SW 1271 (cell line): ENCODE results near the gene CEP76.
"Not testable (repeated sequence)": the region's sequence is repeated elsewhere in the genome, so short reads cannot be mapped to it uniquely, and the experiment has no call there.

Experiments
- DNase-seq, 2 experiments: peaks; one replicate each; lab custom pipeline; 2025; lab: John Stamatoyannopoulos, UW

Gene CEP76

DNA sequence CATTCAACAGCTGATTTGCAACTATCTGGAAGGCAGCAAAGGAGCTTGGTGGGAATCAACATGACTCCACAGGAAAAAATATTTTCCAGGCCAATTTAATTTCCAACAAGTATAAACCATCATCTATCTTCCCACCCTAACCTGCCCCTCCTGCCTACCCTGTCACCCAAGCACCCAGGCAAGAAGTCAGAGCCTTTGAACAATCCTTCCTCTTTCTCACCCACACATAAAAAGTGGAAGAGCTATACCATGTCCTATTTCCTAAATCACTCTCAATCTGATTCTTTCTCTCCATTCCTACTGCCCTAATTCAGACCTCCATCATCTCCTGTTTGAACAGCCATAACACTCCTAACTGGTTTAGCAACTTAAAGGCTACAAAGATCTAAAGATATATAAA lies 57.3 kb downstream of the CEP76 start:
- DNase-seq: no peak

DNA sequence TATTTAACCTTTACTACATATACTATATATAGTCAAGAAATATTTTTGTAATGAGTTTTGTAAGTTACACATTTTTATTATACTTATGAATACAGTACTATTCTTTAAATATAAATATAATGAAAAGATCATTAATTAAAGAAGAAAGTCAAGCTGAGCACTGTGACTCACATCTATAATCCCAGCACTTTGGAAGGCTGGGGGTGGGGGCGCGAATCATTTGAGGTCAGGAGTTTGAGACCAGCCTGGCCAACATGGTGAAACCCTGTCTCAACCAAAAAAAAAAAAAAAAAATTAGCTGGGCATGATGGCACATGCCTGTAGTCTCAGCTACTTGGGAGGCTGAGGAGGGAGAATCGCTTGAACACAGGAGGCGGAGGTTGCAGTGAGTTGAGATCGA lies 58.8 kb downstream of the CEP76 start:
- DNase-seq: not testable (repeated sequence)

DNA sequence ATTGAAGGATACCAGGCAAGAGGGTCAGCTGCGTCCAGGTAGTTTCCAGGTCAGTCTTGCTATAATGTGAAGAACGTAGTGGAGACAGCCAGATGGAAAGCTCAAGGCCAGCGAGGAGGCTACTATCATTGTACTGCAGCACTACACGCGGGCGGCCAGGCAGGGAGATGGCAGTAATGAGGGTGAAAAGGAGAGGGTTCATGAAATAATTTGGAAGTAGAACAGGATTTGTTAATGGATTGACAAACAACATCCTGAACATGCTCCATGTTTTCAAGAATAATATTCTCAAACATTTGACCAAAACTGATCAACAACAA lies 61.7 kb downstream of the CEP76 start:
- DNase-seq: no peak

DNA sequence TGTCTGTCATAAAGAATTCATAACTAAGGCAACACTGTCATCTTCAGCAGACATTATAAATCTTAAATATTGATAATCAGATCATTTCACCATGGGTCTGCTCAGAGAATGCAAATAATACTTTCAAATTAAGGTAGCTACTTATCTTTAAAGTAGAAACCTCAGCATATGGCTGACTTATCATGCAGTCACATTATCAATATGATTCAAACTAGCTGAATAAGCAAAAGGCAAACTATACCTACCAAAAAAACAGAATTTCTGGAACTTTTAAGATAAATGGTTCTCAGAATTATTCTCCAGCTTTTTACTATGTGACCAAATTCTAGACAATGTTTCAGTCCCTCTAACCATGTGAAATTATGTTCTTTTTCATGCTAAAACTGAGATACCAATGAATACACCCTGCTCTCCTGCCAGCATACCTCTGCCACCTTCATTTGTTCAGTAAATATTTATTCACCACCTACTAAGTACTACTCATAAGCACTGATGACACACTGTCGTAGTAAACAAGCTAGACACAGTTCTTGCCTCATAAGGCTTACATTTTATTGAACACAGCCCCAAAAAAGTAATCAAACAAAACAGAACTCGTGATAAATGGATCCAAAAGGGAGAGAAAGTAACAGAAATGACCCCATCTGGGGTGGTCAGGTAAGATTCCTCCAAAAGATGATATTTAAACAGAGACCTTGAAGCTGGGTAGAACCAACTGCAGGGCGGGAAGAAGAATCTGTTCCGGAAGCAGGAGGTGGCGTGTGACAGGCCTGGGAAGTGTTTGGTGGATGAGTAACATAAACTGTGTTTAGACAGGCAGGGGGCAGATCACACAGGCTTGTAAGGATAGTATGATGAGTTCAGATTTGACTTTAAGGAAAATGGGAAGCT lies 62.3 kb downstream of the CEP76 start:
- peak; percentile 48 to 82 for DNase-seq

- DNase-seq: no peak
Observed at GRCh38 chr18:12638644-12639124, 63.8 kb downstream of the CEP76 start.

DNA sequence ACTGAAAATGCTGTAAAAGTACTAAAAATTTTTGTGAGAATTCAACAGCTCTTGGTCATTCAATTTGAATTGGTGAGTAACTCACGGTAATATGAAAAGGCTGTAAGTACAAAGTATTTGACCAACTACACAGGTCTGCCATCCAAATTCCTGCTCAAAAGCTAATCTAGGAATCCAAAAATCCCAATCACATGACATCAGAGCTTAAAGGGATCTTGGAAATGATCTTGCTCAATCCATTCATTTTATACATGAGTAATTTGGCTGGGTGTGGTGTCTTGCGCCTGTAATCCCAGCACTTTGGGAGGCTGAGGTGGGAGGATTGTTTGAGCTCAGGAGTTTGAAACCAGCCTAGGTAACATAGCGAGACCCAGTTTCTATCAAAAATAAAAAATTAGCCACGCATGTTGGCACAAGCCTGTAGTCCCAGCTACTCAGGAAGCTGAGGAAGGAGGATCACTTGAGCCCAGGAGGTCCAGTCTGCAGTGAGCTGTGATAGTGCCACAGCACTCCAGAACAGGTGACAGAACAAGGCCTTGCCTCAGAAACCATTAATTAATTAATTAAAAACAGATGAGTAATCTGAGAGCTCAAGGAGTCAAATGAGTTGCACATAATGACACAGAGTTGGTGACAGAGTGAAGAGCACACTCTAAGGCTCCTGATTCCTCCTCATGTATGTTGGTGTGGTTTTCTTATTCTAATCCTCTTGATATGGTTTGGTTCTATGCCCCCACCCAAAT lies 64.5 kb downstream of the CEP76 start:
- peak in 1 of 2 experiments; percentile 50 for DNase-seq

GRCh38 chr18:12637393-12637792 lies 65.1 kb downstream of the CEP76 start:
- no peak for DNase-seq

GRCh38 chr18:12631831-12632477 lies 70.6 kb downstream of the CEP76 start:
- DNase-seq: no peak

DNA sequence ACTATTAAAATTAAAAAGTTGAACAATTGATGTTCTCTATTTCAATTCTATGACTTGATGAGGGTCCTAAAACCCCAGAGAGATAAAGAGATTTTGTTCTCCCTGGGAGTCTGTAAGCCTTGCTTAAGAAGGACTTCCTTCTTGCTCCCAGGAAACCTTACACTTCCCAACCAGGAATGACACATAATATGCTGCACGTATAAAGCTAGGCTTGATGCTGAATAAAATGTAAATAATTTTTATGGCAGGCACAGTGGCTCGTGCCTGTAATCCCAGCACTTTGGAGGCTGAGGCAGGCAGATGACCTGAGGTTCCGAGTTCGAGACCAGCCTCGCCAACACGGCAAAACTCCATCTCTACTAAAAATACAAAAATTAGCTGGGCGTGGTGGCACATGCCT lies 72.4 kb downstream of the CEP76 start:
- DNase-seq: no peak

DNA sequence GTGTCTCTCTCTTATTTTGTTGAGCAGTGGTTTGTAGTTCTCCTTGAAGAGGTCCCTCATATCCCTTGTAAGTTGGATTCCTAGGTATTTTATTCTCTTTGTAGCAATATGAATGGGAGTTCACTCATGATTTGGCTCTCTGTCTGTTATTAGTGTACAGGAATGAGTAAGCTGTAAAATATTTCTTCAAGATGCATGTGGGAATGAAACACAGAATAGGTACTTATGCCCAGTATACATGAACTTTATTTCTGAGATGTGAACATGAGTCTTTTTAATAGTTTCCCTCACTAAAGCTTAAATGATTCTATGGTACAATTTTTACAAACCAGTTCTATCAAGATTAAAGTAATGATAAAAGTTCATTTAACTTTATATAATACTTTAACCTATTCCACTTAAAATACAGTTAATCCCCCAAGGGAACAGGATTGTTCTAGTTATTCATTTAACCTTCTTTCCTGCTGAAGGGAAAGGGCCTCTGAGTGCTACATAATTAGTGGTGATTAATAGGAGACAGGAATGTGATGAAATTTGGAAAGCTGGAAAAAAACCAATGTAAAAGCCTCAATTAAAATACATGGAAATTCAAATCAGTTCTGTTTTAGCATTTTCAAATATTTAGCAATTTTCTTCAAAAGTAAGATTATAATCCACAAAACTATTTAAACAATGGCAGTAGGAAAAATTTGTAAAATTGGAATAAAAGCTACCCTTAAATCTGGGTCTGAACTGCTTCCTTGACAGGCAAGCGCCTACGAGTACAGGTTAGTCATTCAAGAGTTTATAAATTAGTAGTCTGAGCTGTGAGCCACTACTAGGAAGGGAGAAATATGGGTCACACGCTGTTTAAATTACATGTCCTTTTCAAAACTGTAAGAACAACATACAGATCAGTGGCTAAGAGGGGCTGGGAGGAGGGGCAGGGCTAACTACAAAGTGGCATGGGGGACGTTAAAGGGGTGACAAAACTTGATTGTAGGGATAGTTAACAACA lies 73.5 kb downstream of the CEP76 start:
- DNase-seq: peak in 1 of 2 experiments; percentile 36

GRCh38 chr18:12627199-12627598 lies 75.3 kb downstream of the CEP76 start:
- DNase-seq: not testable (repeated sequence)

GRCh38 chr18:12625241-12625640 lies 77.3 kb downstream of the CEP76 start:
- DNase-seq: no peak
